Prostate gland (tissue), 2 donors: Measurements from ENCODE around the gene PLA2G4F. TPM values are rescaled to one million over a fixed set of nuclear protein-coding genes. Genes with fewer than 3 reads are reported as not detected.

Experiments used
- DNase-seq: peaks from one replicate; pipeline ENCODE4 v3.0.0-alpha.2; 2019; ENCODE audit warnings: low spot score
- H3K27ac ChIP-seq, 2 donors: fragments of 200-600 bp; sonication (generic); 2 replicates each; pipeline ENCODE4 v1.5.1; 2017 to 2019
- H3K27me3 ChIP-seq: fragments of 200-600 bp; sonication (generic); replicated peaks from 2 replicates; pipeline ENCODE4 v1.5.1; 2019; ENCODE audit not compliant: insufficient read depth
- H3K36me3 ChIP-seq, 2 donors: fragments of 200-600 bp; sonication (generic); 1 replicate in 1 of 2; 2 replicates in 1 of 2; pipeline versions ENCODE4 v1.5.1 to v1.8.1; 2017 to 2019
- H3K4me1 ChIP-seq: fragments of 200-600 bp; sonication (generic); replicated peaks from 2 replicates; pipeline ENCODE4 v1.5.1; 2019
- H3K4me3 ChIP-seq, 2 donors: fragments of 200-600 bp; sonication (generic); 2 replicates each; pipeline ENCODE4 v1.5.1; 2017 to 2019
- H3K9me3 ChIP-seq: fragments of 200-600 bp; sonication (generic); 2 replicates; pipeline ENCODE4 v1.5.1; 2017
- CTCF ChIP-seq, 4 experiments: fragments of 200-600 bp in 2 of 4; fragments of 450-650 bp in 2 of 4; sonication (generic) in 2 of 4; IDR thresholded peaks; 1 replicate in 3 of 4; 2 replicates in 1 of 4; pipeline ENCODE4 v1.5.1; 2016 to 2019; ENCODE audit warnings: antibody characterized with exemption in 4 of 4, mild to moderate bottlenecking in 2 of 4, moderate library complexity in 2 of 4
- POLR2A ChIP-seq: fragments of 450-650 bp; IDR thresholded peaks from one replicate; pipeline ENCODE4 v1.6.1; 2016; ENCODE audit warnings: antibody characterized with exemption, mild to moderate bottlenecking
- POLR2AphosphoS5 ChIP-seq: sonication (generic); formaldehyde crosslinking; IDR thresholded peaks from one replicate; pipeline ENCODE4 v1.6.1; 2017; ENCODE audit warnings: antibody characterized with exemption
- WGBS: methylation state at CpG from one replicate; pipeline ENCODE4 v1.1.5; 2018; 5-methylcytosine and 5-hydroxymethylcytosine counted together
- intact Hi-C: fragments of 100-400 bp; cut with DNase I; formaldehyde crosslinking; loops from one replicate; pipeline ENCODE4 v1.14.2; 2022
- total RNA-seq, 2 donors: library from RNA; depleted of rRNA; stranded (reverse); fragments of >200 nt; gene quantifications; one replicate each; pipeline ENCODE4 v1.1.0, GENCODE V29; 2016

The PLA2G4F gene
- total RNA-seq, 2 donors from 2014 or later = 16.0 to 36.9 TPM

DNA sequence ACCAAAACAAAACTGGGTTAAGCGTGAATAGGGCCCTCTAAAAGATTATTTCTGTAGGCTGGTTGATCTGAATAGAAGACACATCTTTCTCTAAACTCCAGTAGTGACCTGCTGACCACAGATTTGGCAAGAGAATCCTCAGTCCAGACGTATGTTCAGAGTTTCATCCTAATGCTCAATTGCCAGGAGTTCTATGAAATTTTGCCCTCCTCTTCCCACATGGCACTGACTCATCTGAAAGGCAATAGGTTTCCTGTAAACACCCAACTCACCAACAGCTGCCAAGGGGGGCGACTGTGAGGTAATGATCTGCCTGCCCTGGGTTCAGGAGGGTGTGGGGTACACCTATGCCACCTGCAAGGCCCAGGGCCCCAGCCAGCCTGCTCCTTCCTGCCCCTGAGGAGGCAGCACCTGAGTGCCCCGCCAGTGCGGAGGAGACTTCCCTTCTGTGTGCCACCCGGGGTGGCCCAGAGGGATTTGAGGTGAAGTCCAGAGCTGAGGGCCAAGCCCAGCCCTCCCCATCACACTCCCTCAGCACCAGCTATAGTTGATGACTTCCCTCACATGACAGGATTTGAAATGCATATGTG is 53.7 kb downstream of the PLA2G4F start:
- intact Hi-C loops = no loop called here
- TF ChIP-seq CTCF (IDR thresholded peaks at IDR 0.05) (no peak), POLR2A (no peak), POLR2AphosphoS5 (no peak)
- H3K27ac ChIP-seq = no peak overlapping the region
- no peaks in the 10 kb centered on the region for H3K36me3 ChIP-seq
- 73% methylated on average over 6 of the region's 6 CpGs for WGBS
- no peaks in the 10 kb centered on the region for H3K4me1 ChIP-seq
- DNase-seq = no peak
- H3K9me3 ChIP-seq = no peaks in the 10 kb centered on the region
- no peaks in the 10 kb centered on the region for H3K27me3 ChIP-seq
- H3K4me3 ChIP-seq = no peak overlapping the region

- no peaks in the 10 kb centered on the region for H3K27me3 ChIP-seq
- WGBS = 77% methylated on average over 1 of the region's 1 CpG
- no peak overlapping the region for H3K4me3 ChIP-seq
- H3K27ac ChIP-seq = no peak overlapping the region
- intact Hi-C loops = no loop called here
- TF ChIP-seq CTCF (IDR thresholded peaks at IDR 0.05) (no peak), POLR2AphosphoS5 (no peak), POLR2A (no peak)
- no peak for DNase-seq
- H3K9me3 ChIP-seq = no peaks in the 10 kb centered on the region
- no peaks in the 10 kb centered on the region for H3K36me3 ChIP-seq
- H3K4me1 ChIP-seq = no peaks in the 10 kb centered on the region
Measured at GRCh38 chr15:42101861-42102260, 54.6 kb downstream of the PLA2G4F start.

- no peak for DNase-seq
- 74% methylated on average over 8 of the region's 8 CpGs for WGBS
Measured at GRCh38 chr15:42100021-42100800, 56.2 kb downstream of the PLA2G4F start.

DNA sequence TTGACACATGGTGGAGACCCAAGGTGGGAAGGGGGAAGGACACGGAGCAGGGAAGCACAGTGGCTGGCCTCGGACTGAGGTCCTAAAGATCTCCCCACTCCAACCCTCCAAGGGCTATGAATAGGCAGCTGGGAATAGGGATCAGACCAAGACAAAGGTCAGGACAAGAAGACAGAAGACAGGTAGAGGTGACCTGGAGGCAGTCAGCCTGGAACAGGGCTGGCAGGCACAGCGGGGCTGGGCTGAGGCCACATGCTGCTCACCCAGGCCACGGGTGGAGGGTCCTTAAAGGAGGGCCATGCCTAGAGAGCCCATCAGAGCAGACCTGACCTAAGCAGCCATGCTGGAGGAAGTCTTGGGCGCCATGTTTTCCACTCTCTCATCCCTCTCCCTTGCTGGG is 59.4 kb downstream of the PLA2G4F start:
- Histone ChIP-seq H3K4me3 (no peak overlapping the region), H3K4me1 (no peaks in the 10 kb centered on the region), H3K27me3 (no peaks in the 10 kb centered on the region), H3K36me3 (no peaks in the 10 kb centered on the region), H3K9me3 (no peaks in the 10 kb centered on the region), H3K27ac (no peak overlapping the region)
- intact Hi-C loops = no loop called here
- 90% methylated on average over 5 of the region's 5 CpGs for WGBS
- DNase-seq = no peak
- TF ChIP-seq POLR2A (no peak), POLR2AphosphoS5 (no peak), CTCF (IDR thresholded peaks at IDR 0.05) (no peak)

More at GRCh38 chr15:42100021-42100800, 56.2 kb downstream of the PLA2G4F start:
- no peaks in the 10 kb centered on the region for H3K9me3 ChIP-seq
- intact Hi-C loops = no loop called here
- H3K27me3 ChIP-seq = no peaks in the 10 kb centered on the region
- no peak overlapping the region for H3K27ac ChIP-seq
- H3K36me3 ChIP-seq = no peaks in the 10 kb centered on the region
- TF ChIP-seq POLR2A (no peak), POLR2AphosphoS5 (no peak), CTCF (IDR thresholded peaks at IDR 0.05) (no peak)
- no peaks in the 10 kb centered on the region for H3K4me1 ChIP-seq
- H3K4me3 ChIP-seq = no peak overlapping the region
